ENCODE data around the gene FBXW8.
"Not testable (repeated sequence)": the region's sequence is repeated elsewhere in the genome, so short reads cannot be mapped to it uniquely, and the experiment has no call there.

Gene FBXW8

DNA sequence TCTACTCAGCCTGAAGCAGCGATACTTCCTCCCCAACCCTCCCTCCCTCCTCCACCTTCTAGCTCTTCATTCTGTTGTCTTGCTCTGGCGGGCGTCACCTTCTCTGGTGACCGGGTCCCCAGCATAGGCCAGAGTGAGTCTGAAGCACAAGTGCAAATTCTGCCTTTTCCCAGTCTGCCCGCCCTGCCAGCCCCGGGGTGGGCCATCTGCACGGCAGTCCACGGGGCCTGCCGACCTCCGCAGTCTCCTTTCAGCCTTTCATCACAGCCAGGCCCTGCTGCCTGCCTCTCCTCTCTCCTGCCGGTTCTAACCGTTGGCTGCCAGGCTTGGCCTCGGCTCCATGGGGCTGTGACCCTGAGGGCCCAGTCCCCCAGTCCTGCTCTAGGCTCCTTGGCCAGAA is 129.7 kb downstream of the FBXW8 start:
- DNase-seq (ENCODE audit: low read depth) = no peak

- DNase-seq (ENCODE audit: low read depth) = no peak
Measured at GRCh38 chr12:117041798-117042170, 131.0 kb downstream of the FBXW8 start.

GRCh38 chr12:117042171-117042842 is 131.6 kb downstream of the FBXW8 start:
- DNase-seq (ENCODE audit: low read depth) = no peak

DNA sequence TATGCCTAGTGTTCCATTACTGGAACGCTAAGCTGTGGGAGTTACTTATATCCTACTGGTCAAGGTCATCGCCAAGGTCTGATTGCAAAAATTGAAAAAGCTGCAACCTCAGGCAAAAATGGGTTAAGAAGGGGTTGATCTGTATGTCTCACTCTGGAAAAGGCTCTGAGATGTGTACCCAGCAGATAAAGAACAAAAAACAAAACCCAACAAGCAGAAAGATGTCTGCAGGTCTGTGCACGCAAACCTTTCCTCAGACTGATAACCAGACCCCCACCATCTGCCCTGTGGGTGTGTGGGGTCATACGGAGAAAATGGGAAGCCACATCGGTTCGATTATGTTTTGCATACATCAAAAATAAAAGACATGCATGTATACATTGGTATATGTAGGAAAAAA is 132.1 kb downstream of the FBXW8 start:
- no peak for DNase-seq (ENCODE audit: low read depth)

DNA sequence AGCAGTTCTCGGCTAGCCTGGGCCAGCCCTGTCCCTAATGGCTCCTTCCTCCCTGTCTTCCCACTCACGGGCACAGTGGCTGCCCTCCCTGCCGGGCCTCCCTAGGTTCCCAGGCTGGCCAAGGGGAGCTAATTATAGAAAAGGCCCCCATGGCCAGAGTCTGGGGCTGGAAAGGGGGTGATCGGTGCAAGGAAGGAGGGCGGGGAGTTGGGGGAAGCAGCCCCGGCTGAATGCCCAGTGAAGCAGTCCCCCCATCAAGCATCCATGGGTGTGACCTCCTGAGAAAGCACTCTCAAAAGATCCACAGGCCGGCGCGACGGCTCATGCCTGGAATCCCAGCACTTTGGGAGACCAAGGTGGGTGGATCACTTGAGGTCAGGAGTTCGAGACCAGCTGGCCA is 133.6 kb downstream of the FBXW8 start:
- no peak for DNase-seq (ENCODE audit: low read depth)

GRCh38 chr12:117044790-117045159 is 134.0 kb downstream of the FBXW8 start:
- DNase-seq (ENCODE audit: low read depth) = no peak

DNA sequence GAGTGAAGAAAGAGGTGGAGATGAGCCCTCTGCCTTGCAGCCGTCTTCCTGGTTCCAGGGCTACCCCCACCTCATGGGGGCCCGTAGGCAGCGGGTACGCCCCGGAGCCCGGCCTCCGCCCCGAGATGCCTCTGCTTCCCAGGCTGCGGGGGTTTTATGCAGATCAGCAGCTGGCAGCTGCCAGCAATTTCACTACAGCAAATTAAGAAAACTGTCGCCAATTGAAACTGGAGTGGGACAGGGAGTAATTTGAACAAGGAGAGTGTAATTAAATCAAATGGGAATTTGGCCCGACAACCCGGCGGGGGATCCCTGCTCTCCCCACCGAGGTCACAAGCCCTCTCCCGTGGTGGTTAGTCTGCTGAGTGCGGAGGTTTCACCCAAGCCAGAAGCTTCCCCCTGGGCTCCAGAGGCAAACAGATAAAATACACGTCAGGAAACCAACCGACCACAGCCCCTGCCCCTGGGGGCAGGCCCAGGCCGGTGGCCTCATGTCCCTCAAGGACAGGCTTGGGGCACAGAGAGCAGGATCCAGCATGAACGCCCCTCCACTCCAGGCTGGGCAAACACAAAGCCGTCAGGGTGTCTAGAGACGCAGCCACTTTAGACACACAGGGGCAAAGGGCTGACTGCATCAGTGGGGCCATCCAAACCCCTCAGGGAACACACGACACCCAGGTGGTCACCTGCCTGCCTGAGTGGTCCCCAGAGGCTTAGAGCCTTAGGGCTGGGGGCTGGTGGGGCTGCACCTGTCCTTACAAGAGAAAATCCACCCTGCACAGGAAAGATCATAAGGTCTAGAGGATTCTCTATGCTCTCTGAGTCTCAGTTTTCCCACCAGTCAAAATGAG is 134.6 kb downstream of the FBXW8 start:
- DNase-seq (ENCODE audit: low read depth) = no peak

DNA sequence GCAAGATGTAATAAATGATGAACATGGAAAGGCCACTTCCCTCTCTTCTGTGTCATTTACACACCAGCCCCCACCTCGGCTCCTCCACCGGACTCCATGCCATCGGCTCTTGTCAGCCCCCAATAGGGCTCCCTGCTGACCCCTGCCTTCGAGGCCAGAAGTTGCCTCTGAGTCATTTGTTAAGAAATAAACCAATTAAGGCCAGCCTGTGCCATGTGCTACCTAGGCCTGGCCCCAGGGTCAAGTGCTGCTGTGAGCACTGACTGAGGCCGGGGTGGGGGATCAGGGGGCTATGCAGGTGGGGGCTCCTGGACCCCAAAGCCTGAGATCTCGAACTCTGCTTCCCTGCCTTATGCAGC is 135.2 kb downstream of the FBXW8 start:
- DNase-seq (ENCODE audit: low read depth) = no peak

- DNase-seq (ENCODE audit: low read depth) = no peak
Measured at GRCh38 chr12:117046425-117046824, 135.7 kb downstream of the FBXW8 start.

- no peak for DNase-seq (ENCODE audit: low read depth)
Measured at GRCh38 chr12:117046861-117047530, 136.2 kb downstream of the FBXW8 start.

GRCh38 chr12:117047810-117048584 is 137.2 kb downstream of the FBXW8 start:
- DNase-seq (ENCODE audit: low read depth) = no peak

DNA sequence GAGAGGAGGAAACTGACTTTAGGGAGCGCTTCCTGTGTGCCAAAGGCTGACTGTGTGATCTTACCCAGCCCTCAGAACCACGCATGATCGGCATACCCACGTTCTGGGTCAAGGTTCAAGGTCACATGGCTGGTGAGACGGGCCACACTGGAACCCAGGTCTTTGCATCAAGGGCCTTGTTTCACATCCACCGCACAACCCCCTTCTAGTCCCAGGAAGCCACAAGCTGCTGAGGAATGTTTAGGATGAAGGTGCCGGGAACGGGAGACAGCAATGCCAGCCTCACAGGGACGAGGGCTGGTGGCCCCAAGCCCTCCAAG is 137.8 kb downstream of the FBXW8 start:
- no peak for DNase-seq (ENCODE audit: low read depth)

GRCh38 chr12:117049295-117049694 is 138.5 kb downstream of the FBXW8 start:
- no peak for DNase-seq (ENCODE audit: low read depth)

DNA sequence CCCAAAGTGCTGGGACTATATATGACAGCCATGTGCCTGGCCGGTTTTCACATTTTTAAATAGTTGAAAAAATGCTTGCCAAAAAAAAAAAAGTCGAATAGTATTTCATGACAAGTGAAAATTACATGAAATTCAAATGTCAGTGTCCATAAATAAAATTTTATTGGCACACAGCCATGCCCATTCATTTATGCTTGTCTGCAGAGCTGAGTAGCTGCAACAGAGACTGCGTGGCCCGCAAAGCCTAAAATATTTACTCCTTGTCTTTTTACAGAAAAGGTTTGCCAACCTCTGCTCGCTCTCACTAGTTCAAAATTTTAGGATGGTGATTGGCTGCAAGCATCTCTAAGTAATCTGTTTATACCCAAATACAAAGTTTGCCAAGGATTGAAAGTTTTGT is 139.3 kb downstream of the FBXW8 start:
- DNase-seq (ENCODE audit: low read depth) = no peak

- DNase-seq (ENCODE audit: low read depth) = no peak
Measured at GRCh38 chr12:117051380-117051779, 140.6 kb downstream of the FBXW8 start.

GRCh38 chr12:117052386-117053049 is 141.8 kb downstream of the FBXW8 start:
- no peak for DNase-seq (ENCODE audit: low read depth)

GRCh38 chr12:117053050-117053400 is 142.3 kb downstream of the FBXW8 start:
- DNase-seq (ENCODE audit: low read depth) = no peak

GRCh38 chr12:117053597-117054201 is 142.9 kb downstream of the FBXW8 start:
- no peak for DNase-seq (ENCODE audit: low read depth)

DNA sequence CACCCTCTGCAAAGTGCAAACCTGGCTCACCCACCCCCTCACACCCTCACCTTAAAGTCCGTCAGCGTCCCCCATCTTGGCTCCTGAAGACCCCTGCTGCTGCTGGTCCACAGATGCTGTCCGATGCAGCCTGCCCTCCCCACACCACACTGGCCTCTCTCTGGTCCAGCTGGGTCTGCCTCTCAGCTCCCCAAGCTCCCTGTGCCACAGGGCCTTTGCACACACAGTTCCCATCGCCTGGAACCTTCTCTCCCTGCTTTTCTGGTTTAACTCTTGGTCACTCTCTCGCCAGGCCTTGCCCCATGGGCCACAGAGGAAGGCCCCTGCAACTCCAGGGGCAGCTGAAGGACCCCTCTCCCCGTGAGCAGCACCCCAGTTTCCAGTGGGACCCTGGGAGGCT is 143.5 kb downstream of the FBXW8 start:
- DNase-seq (ENCODE audit: low read depth) = no peak

DNA sequence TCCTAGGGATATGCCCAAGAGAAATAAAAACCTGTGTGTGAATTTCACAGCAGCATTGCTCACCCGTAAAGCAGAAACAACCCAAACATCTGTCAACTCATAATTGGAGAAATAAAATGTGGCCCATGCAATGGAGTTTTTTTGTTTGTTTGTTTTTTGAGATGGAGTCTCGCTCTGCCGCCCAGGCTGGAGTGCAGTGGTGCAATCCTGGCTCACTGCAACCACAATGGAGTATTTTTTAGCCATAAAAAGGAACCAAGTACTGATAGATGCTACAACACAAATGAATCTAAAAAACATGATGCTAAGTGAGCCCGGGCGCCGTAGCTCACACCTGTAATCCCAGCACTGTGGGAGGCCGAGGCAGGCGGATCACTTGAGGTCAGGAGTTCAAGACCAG is 146.9 kb downstream of the FBXW8 start:
- DNase-seq (ENCODE audit: low read depth) = not testable (repeated sequence)

GRCh38 chr12:117058442-117059072 is 147.8 kb downstream of the FBXW8 start:
- no peak for DNase-seq (ENCODE audit: low read depth)

Data from activated T-cell treated with anti-CD3 and anti-CD28 coated beads for 24 hours (primary cell).